NCI-H2081 treated with DMSO at 0.1 percent for 48 hours (cell line): Measurements from ENCODE around the gene ATAD1.
"Not testable (repeated sequence)": the region's sequence is repeated elsewhere in the genome, so short reads cannot be mapped to it uniquely, and the experiment has no call there.

Experiments used
- DNase-seq: peaks from one replicate; lab custom pipeline; 2025; lab: John Stamatoyannopoulos, UW

The ATAD1 gene

DNA sequence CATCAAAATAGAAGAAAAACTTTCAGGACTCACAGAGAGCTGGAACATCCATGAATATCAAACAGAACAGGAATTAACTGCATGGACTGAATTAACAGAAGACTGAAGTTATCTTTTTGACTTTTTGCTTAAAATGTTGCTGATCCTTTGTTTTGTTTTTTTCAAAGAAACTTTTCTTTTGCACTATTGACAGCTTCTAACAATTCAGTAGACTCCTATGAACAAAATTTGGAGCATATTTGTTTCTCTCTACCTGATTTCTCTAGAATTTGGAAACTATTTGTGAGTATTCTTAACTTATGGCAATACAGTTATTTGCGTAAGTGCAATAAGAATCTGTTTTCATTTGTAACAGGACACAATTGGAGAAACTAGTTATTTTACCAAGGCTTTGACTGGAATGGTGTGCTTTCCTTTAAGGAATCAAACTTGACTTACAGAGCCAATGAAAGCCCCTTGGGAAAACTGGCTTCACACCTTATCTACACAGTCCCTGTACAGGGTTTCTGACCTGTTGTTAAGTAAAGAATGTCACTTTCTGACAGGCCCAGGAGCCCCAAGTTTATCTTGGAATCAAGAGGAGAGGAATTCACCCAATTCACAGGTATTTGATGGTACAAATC lies 16.1 kb downstream of the ATAD1 start:
- not testable (repeated sequence) for DNase-seq

- DNase-seq, result no peak
These were observed 18.2 kb downstream of the ATAD1 start for GRCh38 chr10:87799860-87800259.

- DNase-seq, result no peak
These were observed 19.9 kb downstream of the ATAD1 start for GRCh38 chr10:87798082-87798481.

GRCh38 chr10:87794285-87794684 lies 23.7 kb downstream of the ATAD1 start:
- no peak for DNase-seq

GRCh38 chr10:87790185-87790584 lies 27.8 kb downstream of the ATAD1 start:
- no peak for DNase-seq

- no peak for DNase-seq
These were observed 31.6 kb downstream of the ATAD1 start for GRCh38 chr10:87786421-87786820.

DNA sequence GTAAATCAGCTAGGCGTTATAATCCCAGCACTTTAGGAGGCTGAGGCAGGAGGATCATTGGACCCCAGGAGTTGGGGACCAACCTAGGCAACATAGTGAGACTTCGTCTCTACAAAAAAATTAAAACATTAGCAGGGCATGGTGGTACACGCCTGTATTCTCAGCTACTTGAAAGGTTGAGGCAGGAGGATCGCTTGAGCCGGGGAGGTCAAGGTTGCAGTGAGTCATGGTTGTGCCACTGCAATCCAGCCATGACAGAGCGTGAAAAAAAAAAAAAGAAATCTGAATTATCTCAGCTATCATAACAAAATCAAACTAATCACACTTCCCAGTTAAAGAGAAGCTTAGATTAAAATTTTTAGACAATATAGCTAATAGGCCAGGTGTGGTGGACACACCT lies 35.3 kb downstream of the ATAD1 start:
- DNase-seq, result no peak

- DNase-seq, result no peak
These were observed 36.5 kb downstream of the ATAD1 start for GRCh38 chr10:87781545-87781944.

DNA sequence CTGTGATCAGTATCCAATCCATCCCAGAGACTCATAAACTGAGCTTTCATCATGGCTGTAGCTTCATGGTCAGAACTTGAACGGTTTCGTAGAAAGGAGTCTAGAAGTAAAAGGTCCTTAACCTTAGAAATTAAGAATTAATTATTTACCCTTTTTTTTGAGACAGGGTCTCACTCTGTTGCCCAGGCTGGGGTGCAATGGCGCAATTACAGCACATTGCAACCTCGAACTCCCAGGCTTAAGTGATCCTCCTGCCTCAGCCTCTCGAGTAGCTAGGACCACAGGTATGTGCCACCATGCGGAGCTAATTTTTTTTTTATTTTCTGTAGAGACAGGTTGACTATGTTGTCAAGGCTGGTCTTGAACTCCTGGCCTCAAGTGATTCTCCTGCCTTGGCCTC lies 41.7 kb downstream of the ATAD1 start:
- no peak for DNase-seq

DNA sequence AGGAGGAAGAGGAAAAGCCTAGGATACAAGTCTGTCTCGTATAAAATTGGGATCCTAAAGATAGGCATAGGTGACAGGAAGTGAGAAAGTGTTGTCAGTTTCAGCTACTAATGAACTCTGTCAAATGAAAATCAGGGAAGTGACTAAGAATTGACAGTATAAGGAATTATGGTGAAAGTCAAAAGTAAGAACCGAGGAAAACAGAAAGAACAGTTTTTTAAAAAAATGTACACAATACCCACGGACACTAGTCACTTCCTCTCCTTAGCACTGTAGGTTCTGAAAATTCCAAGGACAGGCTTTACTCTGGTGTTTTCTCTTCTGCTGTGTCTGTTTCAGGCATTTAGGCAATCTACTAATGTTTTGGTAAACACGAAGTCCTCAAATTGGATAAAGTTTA lies 42.3 kb downstream of the ATAD1 start:
- no peak for DNase-seq

- no peak for DNase-seq
These were observed 46.0 kb downstream of the ATAD1 start for GRCh38 chr10:87771871-87772500.

DNA sequence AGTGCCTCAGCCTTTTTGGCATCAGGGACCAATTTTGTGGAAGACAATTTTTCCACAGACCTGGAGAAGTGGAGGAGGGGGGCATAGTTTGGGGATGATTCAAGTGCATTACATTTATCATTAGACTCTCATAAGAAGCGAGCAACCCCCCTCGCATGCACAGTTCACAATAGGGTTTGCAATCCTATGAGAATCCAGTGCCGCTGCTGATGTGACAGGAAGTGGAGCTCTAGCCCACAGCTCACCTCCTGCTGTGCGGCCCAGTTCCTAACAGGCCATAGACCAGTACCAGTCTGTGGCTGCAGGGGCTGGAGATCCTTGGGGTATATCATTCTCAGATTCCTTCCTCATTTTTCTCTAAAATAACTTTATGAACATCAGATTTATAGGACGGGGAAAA lies 50.8 kb downstream of the ATAD1 start:
- no peak for DNase-seq

DNA sequence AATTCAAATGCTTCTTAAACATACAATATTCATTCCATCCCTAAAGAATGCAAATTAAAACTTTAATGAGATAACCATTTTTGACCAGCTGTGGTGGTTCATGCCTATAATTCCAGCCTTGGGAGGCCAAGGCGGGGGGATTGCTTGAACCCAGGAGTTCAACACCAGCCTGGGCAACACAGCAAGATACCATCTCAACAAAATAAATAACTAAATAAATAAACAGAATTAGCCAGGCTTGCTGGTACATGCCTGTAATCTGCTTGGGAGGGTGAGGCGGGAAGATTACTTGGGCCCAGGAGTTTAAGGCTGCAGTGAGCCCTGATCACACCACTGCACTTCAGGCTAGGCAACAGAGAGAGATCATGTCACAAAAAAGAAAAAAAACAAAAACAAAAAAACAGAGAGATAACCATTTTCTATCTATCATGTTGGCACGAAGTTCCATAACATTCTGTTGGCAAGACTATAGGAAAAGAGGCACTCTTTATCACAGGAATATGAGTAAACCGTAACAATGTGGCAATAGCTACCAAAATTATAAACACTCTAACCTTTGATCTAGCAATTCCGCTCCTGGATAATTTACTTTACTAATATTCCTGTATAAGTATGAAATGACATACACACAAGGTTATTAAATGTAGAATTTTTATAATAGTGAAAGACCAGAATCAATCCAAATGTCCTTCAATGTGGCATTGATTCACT lies 52.2 kb downstream of the ATAD1 start:
- no peak for DNase-seq

DNA sequence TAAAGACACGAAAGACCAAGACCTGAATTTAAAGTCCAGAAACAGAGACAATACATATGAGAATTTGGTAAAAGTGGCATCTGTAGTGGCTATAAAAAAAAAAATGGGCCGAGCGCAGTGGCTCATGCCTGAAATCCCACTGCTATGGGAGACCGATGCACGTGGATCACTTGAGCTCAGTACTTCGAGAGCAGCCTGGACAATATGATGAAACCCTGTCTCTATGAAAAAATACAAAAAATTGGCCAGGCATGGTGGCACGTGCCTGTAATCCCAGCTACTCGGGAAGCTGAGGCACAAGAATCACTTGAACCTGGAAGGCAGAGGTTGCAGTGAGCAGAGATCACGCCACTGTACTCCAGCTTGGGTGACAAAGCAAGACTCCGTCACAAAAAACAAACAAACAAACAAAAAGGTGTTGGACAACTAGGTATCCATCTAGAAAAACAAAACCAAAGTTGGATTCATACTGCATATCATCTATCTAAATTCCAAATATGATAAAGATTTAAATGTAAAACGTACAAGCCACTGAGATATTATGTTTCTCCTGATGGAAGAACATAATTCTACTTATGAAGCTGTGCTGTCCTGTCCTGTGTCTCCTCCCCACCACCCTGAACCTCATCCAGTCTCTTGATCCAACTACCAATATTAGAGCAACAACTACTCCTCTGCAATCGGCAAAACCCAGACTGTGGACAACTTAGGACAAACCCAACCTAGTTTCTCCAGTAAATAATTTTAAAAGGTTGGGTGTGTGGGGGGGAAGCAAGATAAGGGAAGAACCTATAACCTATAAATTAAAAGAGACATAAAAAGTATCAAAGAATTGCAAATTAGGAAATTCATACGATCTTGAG lies 53.7 kb downstream of the ATAD1 start:
- DNase-seq, result no peak

- DNase-seq, result no peak
These were observed 54.8 kb downstream of the ATAD1 start for GRCh38 chr10:87763086-87763861.

DNA sequence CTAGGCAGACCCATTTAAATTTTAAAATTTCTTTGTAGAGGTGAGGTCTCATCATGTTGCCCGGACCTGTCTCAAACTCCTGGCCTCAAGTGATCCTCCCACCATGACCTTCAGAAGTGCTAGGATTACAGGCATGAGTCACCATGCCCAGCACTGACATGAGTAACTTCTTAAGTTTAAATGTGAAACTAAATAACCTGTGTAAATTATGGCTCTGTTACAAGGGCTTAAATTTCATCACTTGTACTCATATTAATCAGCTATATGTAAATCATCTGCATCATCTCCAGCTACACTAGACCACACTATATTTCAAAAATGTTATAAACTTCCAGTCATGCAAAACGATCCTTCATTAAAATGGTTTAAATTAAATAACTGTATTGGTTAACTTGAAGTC lies 56.1 kb downstream of the ATAD1 start:
- no peak for DNase-seq

DNA sequence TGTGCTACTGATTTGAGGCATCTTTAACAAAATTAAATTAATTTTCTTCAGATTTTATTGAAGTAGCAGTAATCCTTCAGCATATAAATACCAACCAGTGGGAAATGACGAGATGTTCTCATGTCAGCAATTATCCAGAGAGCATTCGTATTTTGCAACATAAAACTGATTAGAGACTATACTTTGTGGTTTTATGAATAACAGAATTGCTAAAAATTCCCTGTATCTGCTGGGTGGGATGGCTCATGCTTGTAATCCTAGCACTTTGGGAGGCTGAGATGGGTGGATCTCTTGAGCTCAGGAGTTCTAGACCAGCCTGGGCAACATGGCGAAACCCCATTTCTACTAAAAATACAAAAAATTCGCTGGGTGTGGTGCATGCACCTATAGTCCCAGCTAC lies 56.9 kb downstream of the ATAD1 start:
- DNase-seq, result no peak

DNA sequence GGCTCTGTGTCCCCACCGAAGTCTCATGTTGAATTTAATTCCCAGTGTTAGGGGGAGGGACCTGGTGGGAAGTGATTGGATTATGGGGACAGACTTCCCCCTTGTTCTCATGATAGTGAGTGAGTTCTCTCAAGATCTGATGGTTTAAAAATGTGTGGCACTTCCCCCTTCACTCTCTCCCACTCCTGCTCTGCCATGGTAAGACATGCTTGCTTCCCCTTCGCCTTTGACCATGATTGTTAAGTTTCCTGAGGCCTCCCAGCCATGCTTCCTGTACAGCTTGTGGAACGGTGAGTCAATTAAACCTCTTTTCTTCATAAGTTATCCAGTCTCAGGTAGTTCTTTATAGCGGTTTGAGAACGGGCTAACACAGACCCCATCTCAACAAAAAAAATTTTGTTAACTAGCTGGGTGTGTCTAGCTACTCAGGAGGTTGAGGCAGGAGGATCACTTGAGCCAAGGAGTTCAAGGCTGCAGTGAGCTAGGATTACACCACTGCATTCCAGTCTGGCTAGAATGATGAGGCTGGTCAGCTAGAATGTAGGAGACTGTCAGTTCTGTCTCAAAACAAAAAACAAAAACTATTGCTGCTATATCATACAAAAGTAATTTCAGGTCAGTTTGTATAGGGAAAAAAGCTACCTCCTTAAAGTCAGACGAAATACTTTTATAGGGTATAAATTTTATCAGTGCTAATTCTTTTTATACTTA lies 57.7 kb downstream of the ATAD1 start:
- DNase-seq, result no peak

DNA sequence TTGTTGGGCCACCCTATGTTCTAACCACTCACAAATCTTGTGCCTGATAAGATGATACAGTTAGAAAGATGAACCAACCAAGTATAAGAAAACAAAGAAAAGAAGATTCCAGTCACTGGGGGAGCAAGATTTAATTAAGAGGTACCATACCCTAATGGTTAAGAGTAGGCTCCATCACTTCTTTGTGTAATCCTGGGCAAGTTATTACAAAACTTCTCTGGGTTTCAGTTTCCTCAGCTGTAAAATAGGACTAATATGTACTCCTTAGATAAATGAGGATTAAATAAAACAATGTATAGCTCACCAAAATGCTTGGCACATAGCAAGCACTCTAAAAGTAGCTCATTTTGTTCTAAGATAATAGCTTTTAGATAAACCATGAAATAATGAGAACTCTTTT lies 58.5 kb downstream of the ATAD1 start:
- DNase-seq, result no peak

DNA sequence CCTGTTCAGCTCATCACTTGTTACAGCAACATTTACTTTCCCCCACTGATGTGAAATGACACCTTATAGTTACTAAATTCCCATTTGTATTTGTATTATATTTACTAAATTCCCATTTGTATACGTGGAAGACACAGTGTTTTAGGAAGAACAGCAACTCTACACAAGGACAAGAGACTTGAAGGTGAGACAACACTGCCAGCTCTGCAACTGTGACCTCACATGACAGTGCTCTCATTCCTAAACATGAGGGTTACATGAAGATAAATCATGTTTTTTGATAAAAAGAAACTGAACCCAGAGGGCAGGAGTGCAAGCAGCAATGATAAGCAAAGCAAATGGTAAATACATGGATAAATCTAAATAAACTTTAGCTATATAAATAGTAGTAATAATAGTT lies 60.3 kb downstream of the ATAD1 start:
- DNase-seq, result no peak
